ENCODE results near the gene BDP1.

GRCh38 chr5:71481441-71481840 lies 26.0 kb downstream of the BDP1 start:
- TF ChIP-seq CTCF (IDR thresholded peaks at IDR 0.05; ENCODE audit: low read length): no peak
- no peak for TF ChIP-seq EZH2 (IDR thresholded peaks at IDR 0.05; ENCODE audit: borderline replicate concordance, low read length)
